HepG2 (cell line): ENCODE data around the gene ID4. TPM values are rescaled to one million over a fixed set of nuclear protein-coding genes. Genes with fewer than 3 reads are reported as not detected.

Experiments
- ATAC-seq: fragments of 200-7000 bp; cut with Tn5 transposase; 3 replicates; pipeline ENCODE4 v1.9.1; 2020; ENCODE audit warnings: mild to moderate bottlenecking, moderate library complexity
- BruUV-seq: library from RNA; stranded (reverse); fragments of 400-500 nt; replicated peaks from 2 replicates; lab custom pipeline; 2021; lab: Mats Ljungman, UMichigan
- CTCF ChIA-PET: fragments of 300-600 bp; formaldehyde crosslinking; extraction: SDS; loops from one replicate; lab custom pipeline; 2021; ENCODE audit warnings: low total read pairs, inconsistent platforms, low intra/inter-chr PET ratio; lab: Yijun Ruan, JAX
- POLR2A ChIA-PET: fragments of 350-600 bp; sonication (Branson Sonifier 250); formaldehyde crosslinking; loops from one replicate; lab custom pipeline; 2020; ENCODE audit warnings: antibody characterized with exemption, inconsistent platforms; lab: Yijun Ruan, JAX
- DNase-seq: peaks from one replicate; pipeline ENCODE4 v3.0.0-alpha.2; 2015; ENCODE audit warnings: low spot score
- FAIRE-seq: peaks from 3 replicates; lab custom pipeline; 2011; peaks lifted over from hg19 to GRCh38; lab: Jason Lieb, UNC
- H2AFZ ChIP-seq: one replicate; pipeline ENCODE4 v1.6.1; 2011; ENCODE audit warnings: low read length, inconsistent platforms
- H3K27ac ChIP-seq: fragments of 300-600 bp; 3 replicates; pipeline ENCODE4 v1.8.0; 2011; ENCODE audit warnings: mixed run types, mild to moderate bottlenecking, mixed read lengths, low read length, inconsistent platforms; ENCODE audit not compliant: insufficient read depth; ENCODE audit errors: extremely low read length
- H3K27me3 ChIP-seq, 2 experiments: fragments of 200-600 bp in 1 of 2; 2 replicates in 1 of 2; 3 replicates in 1 of 2; pipeline versions ENCODE4 v1.6.0 to v1.8.0; 2011; ENCODE audit warnings: low read length in 2 of 2, mild to moderate bottlenecking in 2 of 2, moderate library complexity in 2 of 2, inconsistent platforms in 1 of 2; ENCODE audit not compliant: insufficient read depth in 2 of 2, control insufficient read depth in 1 of 2
- H3K36me3 ChIP-seq, 2 experiments: fragments of 200-600 bp in 1 of 2; replicated peaks in 1 of 2; 2 replicates in 1 of 2; 3 replicates in 1 of 2; pipeline versions ENCODE4 v1.5.1 to v1.8.0; 2011; ENCODE audit warnings: low read length in 2 of 2, inconsistent platforms in 1 of 2; ENCODE audit not compliant: insufficient read depth in 2 of 2, control insufficient read depth in 1 of 2
- H3K4me1 ChIP-seq: 2 replicates; pipeline ENCODE4 v1.5.1; 2012; ENCODE audit warnings: low read length, inconsistent platforms; ENCODE audit not compliant: insufficient read depth
- H3K4me2 ChIP-seq: 2 replicates; pipeline ENCODE4 v1.6.0; 2011; ENCODE audit warnings: low read depth, low read length, inconsistent platforms
- H3K4me3 ChIP-seq, 3 experiments: fragments of 200-600 bp in 1 of 3; sonication (generic), shearing (Covaris generic) in 1 of 3; replicated peaks in 1 of 3; 2 replicates each; pipeline ENCODE4 v1.5.1; 2011 to 2016; ENCODE audit warnings: low read length in 3 of 3, inconsistent platforms in 2 of 3, low read depth in 2 of 3, mild to moderate bottlenecking in 2 of 3, control low read depth in 1 of 3, mixed read lengths in 1 of 3; ENCODE audit not compliant: insufficient read depth in 1 of 3
- H3K79me2 ChIP-seq: one replicate; pipeline ENCODE4 v1.6.1; 2011; ENCODE audit warnings: low read length, inconsistent platforms; ENCODE audit not compliant: insufficient read depth
- H3K9ac ChIP-seq: 2 replicates; pipeline ENCODE4 v1.6.0; 2011; ENCODE audit warnings: mild to moderate bottlenecking, low read depth, low read length, inconsistent platforms; ENCODE audit not compliant: insufficient read depth
- H3K9me3 ChIP-seq: 2 replicates; pipeline ENCODE4 v1.5.1; 2012; ENCODE audit warnings: mild to moderate bottlenecking, low read length
- H4K20me1 ChIP-seq: 2 replicates; pipeline ENCODE4 v1.6.0; 2011; ENCODE audit warnings: inconsistent platforms, mild to moderate bottlenecking, low read length, moderate library complexity; ENCODE audit not compliant: insufficient read depth
- CTCF ChIP-seq: sonication (generic); formaldehyde crosslinking; IDR thresholded peaks from 2 replicates; pipeline ENCODE4 v1.5.0; 2020; ENCODE audit warnings: mild to moderate bottlenecking, missing genetic modification reagents, moderate library complexity
- NCOA5 ChIP-seq: sonication (generic); formaldehyde crosslinking; IDR thresholded peaks from 2 replicates; pipeline ENCODE4 v1.4.0; 2020; ENCODE audit warnings: missing genetic modification reagents
- STAG1 ChIP-seq: sonication (generic); formaldehyde crosslinking; IDR thresholded peaks from 2 replicates; pipeline ENCODE4 v1.4.0; 2020; ENCODE audit warnings: missing genetic modification reagents
- ZNF343 ChIP-seq: sonication (generic); formaldehyde crosslinking; IDR thresholded peaks from 2 replicates; pipeline ENCODE4 v1.4.0; 2020; ENCODE audit warnings: mild to moderate bottlenecking, missing genetic modification reagents
- ZNF768 ChIP-seq: sonication (generic); formaldehyde crosslinking; IDR thresholded peaks from 2 replicates; pipeline ENCODE4 v1.4.0; 2020; ENCODE audit warnings: missing genetic modification reagents
- WGBS: methylation state at CpG from one replicate; pipeline ENCODE4 v1.1.6; 2017; ENCODE audit warnings: low lambda C conversion rate; 5-methylcytosine and 5-hydroxymethylcytosine counted together
- in situ Hi-C: cut with HindIII; loops from 2 replicates; pipeline ENCODE4 v1.10.0; 2017; ENCODE audit warnings: low pct_unique_long_range_greater_than_20kb; ENCODE audit not compliant: extremely low pct_ligation_motif_present
- intact Hi-C: fragments of 100-400 bp; cut with micrococcal nuclease; formaldehyde crosslinking; loops from one replicate; pipeline ENCODE4 v1.10.0; 2022; ENCODE audit not compliant: unreplicated experiment
- polyA plus RNA-seq, 8 experiments: library from polyadenylated mRNA; depleted of rRNA in 3 of 8; stranded (reverse) in 7 of 8; unstranded in 1 of 8; fragments of >200 nt; fragmentation: Illumina TruSeq in 4 of 8; extraction: Trizol in 4 of 8; gene quantifications; 2 replicates each; pipeline versions ENCODE4 v1.2.1 to v1.2.3, GENCODE V29; 2011 to 2016; ENCODE audit warnings: low read depth in 4 of 8, missing spikeins in 1 of 8, mixed read lengths in 1 of 8; ENCODE audit not compliant: insufficient read depth in 1 of 8
- total RNA-seq, 5 experiments: library from RNA; depleted of rRNA; stranded (reverse); fragments of >200 nt; fragmentation: Illumina TruSeq; extraction: Trizol; gene quantifications; 2 replicates each; pipeline ENCODE4 v1.2.3, GENCODE V29; 2016; ENCODE audit warnings: low read depth in 1 of 5

ID4 gene
- total and polyA plus RNA-seq, 2 of the 13 experiments (the other 11 are each of a cell fraction or from before 2014, with no cell fraction given): 0.20 to 0.44 TPM

GRCh38 chr6:19866985-19867627 is 29.9 kb downstream of the ID4 start:
- ATAC-seq (no peak), FAIRE-seq (no peak), DNase-seq (peak; percentile 18)
- Histone ChIP-seq H3K4me3 (no peak overlapping the region), H3K4me1 (no peaks in the 10 kb centered on the region; the same call in 1 of the 2 replicates), H3K79me2 (no peaks in the 10 kb centered on the region), H3K4me2 (no peak overlapping the region), H3K27ac (no peak overlapping the region), H3K36me3 (no peaks in the 10 kb centered on the region), H2AFZ (no peak overlapping the region), H3K9ac (no peak overlapping the region), H3K9me3 (no peaks in the 10 kb centered on the region), H4K20me1 (no peaks in the 10 kb centered on the region), H3K27me3 (peaks cover 0 to 31% of the 10 kb centered on the region in 2 experiments; a peak in 2 of 5 replicates)
- in situ Hi-C loops (loop anchor here (25.0 kb wide), 1 partner anchor 1280 kb away; no protein-coding TSS in a partner anchor), intact Hi-C loops (no loop called here)
- POLR2A ChIA-PET: no interaction called here
- CTCF ChIA-PET: no interaction called here
- 1% methylated on average over 5 of the region's 5 CpGs for WGBS
- TF ChIP-seq ZNF768 (CRISPR knock-in tag): peak; percentile 74; the same call in 1 of the 2 replicates
- no peak for TF ChIP-seq ZNF343
- no TSS peak for BruUV-seq

GRCh38 chr6:19869464-19869863 is 32.3 kb downstream of the ID4 start:
- 14% methylated on average over 9 of the region's 9 CpGs for WGBS
- H2AFZ ChIP-seq: no peak overlapping the region
- no peaks in the 10 kb centered on the region for H3K36me3 ChIP-seq
- FAIRE-seq (peak; percentile 57), DNase-seq (peak; percentile 44), ATAC-seq (peak; percentile 72)
- H3K79me2 ChIP-seq: no peaks in the 10 kb centered on the region
- in situ Hi-C loops: loop anchor here (25.0 kb wide), 1 partner anchor 1282 kb away; no protein-coding TSS in a partner anchor
- H4K20me1 ChIP-seq: no peaks in the 10 kb centered on the region
- no peak overlapping the region for H3K4me3 ChIP-seq
- no peaks in the 10 kb centered on the region; the same call in 1 of the 2 replicates for H3K4me1 ChIP-seq
- H3K27ac ChIP-seq: no peak overlapping the region
- ChIA-PET POLR2A (no interaction called here), CTCF (no interaction called here)
- TF ChIP-seq CTCF (0 out of 2 replicates have a peak, but pooled peaks have one; percentile 32), STAG1 (CRISPR knock-in tag) (peak; percentile 43; the same call in 1 of the 2 replicates), NCOA5 (CRISPR knock-in tag) (no peak)
- no TSS peak for BruUV-seq
- peaks cover 0 to 22% of the 10 kb centered on the region in 2 experiments; a peak in 2 of 5 replicates for H3K27me3 ChIP-seq
- H3K9me3 ChIP-seq: no peaks in the 10 kb centered on the region
- no peak overlapping the region for H3K4me2 ChIP-seq
- H3K9ac ChIP-seq: no peak overlapping the region
- intact Hi-C loops: no loop called here
